Eye (tissue), 1 donor: Measurements from ENCODE around the gene ZNF716.
"Not testable (repeated sequence)": the region's sequence is repeated elsewhere in the genome, so short reads cannot be mapped to it uniquely, and the experiment has no call there.

Experiments
- DNase-seq: peaks from one replicate; pipeline ENCODE4 v3.0.0-alpha.2; 2015

Gene ZNF716

DNA sequence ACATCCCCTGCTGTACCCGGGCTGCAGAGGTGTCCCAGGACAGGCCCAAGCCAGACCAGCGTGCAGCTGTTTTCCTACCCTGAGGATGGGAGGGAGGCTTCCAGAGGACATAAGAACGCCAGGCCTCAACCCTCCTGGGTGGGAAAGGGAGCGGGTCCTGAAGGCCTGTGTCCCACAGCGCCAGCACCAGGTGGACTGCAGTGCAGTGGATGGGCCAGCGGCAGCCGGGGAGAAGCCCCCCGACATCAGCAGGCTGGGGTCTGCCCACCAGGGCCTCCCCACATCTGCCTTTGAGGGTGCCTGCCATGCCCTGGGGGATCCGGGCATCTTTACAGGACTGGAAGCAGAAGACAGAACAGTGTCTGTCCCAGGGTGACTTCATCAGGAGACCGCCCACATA, 22.8 kb upstream of the ZNF716 start:
- DNase-seq: no peak

DNA sequence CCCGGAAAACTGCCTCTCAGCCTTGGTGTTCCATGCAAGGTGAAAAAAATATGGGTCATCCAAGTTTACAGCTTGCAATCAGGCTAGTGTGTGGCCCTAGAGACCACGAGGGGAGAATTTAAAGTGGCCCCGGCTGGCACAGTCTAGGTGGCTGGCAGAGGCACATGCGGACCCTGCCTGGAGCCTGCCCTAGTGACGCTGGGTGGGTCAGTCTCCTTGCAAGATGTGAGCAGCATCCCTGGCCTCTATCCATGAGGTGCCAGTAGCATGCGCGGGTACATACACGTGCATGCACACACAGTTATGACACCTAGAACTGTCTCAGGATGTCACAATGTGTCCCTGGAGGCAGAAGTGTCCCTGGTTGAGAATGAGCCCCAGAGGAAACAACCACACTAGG, 22.4 kb upstream of the ZNF716 start:
- no peak for DNase-seq

DNA sequence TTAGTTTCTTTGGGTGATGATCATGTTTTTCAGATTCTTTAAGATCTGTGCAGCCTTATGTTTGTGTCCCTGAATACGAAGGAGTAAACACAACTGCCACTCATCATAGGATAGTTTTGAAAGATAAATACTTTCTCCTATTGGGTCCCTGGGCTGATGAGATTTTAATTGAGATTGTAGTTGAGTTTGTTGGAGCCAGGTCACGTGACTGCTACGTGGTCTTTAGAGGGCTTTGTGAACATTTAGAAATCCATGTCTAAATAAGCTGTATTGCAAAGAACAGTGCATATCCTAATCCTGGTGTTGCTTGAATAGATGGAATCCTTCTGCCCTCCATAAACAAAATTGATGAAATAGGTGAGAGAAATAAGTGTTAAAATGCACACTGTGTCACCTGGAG, 17.4 kb upstream of the ZNF716 start:
- no peak for DNase-seq

DNA sequence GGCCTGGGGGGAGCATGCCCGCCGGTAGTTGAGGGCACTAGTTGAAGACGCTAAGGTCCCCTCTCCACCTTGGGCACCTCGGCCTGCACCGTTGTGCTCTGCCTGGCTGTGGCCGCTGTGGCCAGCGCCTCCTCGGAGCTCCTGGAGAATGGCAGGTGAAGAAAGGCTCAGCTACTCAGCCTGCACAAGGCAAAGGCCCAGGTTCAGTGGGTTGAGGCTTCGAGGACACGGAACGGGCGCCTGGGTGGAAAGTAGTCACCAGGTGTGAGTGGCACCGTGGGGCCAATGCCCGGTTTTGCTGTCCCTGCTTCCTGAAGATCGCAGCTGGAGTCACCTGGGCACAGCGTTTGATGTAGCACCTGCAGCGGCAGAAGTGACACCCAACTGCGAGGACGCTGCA, 12.4 kb upstream of the ZNF716 start:
- DNase-seq: no peak

DNA sequence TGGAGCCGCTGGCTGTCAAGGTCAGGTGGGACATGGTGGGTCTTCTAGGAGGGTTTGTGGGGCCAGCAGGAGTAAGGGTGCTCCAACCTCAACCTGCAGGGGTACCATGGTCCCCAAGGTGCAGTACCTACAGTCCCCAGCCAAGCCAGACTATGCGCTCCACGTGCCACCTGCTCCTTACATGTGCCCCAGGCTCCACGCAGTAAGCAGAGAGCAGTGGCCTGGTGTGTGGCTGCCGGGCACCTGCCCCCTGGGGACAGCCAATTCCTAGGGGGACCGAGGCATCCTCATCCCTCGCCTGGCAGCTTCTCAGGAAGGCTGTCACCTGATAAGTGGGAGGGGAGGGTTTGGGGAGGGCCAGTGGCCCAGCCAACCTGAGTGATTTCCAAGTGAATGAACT, 11.7 kb upstream of the ZNF716 start:
- no peak for DNase-seq

DNA sequence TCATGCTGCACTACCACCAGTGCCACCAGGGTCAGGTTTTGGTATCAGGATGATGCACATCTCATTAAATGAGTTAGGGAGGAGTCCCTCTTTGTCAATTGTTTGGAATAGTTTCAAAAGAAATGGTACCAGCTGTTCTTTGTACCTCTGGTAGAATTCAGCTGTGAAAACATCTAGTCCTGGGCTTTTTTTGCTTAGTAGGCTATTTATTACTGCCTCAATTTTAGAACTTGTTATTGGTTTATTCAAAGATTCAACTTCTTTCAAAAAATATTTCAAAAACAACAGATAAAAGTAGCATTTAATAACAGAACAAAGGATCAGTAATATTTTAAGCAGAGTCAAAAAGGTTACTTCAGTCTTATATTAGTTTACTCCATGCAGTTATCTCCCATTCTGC, 6.4 kb upstream of the ZNF716 start:
- DNase-seq: no peak

DNA sequence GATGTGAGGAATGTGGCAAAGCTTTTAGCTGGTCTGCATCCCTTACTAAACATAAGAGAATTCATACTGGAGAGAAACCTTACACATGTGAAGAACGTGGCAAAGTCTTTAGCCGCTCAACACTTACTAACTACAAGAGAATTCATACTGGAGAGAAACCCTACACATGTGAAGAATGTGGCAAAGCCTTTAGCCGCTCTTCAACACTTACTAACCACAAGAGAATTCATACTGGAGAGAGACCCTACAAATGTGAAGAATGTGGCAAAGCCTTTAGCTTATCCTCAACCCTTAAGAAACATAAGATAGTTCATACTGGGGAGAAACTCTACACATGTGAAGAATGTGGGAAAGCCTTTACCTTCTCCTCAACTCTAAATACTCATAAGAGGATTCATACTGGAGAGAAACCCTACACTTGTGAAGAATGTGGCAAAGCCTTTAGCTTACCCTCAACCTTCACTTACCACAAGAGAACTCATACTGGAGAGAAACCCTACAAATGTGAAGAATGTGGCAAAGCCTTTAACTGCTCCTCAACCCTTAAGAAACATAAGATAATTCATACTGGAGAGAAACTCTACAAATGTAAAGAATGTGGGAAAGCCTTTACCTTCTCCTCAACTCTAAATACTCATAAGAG, 19.3 kb downstream of the ZNF716 start:
- not testable (repeated sequence) for DNase-seq

DNA sequence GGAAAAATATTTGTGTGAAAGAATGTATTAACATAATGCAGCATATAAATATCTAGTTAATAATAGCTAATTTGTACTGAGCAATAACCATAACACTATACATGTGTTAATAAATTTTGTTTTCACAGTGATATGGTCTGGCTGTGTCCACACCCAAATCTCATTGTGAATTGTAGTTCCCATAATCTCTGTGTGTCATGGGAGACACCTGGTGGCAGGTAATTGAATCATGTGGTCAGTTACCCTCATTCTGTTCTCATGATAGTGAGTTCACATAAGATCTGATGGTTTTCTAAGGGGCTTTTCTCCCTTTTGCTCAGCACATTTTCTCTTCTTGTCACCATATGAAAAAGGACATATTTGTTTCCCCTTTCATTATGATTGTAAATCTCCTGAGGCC, 30.3 kb downstream of the ZNF716 start:
- DNase-seq: not testable (repeated sequence)

DNA sequence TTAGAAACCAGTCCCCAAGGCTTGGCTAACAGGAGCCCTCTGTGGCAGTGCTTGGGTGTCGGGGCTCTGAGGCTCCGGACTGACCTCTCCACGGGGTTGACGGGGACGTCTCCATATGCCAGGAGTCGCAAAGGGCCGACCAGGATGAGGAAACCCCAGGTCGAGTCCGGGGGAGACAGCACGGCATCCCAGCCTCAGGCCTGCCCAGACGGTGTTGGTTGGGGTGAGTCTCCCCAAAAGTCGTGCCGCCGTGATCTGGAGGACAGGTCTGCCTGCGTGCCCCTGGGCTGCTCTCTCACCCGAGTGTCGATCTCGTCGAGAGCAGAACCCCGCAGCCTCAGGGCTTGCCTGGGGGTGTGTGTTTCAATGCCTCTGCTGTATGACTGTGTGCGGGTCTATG, 35.0 kb downstream of the ZNF716 start:
- DNase-seq: not testable (repeated sequence)

DNA sequence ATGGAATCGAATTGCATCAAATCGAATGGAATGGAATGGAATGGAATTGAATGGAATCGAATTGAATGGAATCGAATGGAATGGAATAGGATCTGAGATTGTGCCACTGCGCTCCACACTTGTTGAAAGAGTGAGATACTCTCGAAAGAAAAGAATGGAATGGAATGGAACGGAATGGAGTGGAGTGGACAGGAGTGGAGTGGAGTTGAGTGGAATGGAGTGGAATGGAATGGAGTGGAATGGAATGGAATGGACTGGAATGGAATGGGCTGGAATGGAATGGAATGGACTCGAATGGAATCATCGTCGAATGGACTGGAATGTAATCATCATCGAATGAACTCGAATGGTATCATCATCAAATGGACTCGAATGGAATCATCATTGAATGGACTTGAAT, 38.0 kb downstream of the ZNF716 start:
- no peak for DNase-seq

DNA sequence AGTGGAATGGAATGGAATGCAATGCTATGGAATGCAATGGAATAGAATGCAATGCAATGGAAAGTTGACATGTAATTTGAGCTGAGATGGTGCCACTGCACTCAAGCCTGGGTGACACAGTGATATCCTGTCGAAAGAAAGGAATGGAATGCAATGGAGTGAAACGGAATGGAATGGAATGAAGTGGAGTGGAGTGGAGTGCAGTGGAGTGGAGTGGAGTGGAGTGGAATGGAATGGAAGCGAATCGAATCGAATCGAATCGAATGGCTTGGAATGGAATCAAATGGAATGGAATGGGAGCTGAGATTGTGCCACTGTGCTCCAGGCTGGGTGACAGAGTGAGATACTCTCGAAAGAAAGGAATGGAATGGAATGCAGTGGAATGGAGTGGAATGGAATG, 45.1 kb downstream of the ZNF716 start:
- not testable (repeated sequence) for DNase-seq

DNA sequence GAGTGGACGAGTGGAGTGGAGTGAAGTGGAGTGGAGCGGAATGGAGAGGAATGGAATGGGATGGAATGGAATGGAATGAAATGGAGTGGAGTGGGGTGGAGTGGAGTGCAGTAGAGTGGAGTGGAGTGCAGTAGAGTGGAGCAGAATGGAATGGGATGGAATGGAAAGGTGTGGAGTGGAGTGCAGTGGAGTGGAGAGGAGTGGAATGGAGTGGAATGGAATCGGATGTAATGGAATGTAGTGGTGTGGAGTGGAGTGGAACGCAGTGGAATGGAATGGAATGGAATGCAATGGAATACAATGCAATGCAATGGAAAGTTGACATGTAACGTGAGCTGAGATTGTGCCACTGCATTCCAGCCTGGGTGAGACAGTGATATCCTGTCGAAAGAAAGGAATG, 46.4 kb downstream of the ZNF716 start:
- DNase-seq: no peak

DNA sequence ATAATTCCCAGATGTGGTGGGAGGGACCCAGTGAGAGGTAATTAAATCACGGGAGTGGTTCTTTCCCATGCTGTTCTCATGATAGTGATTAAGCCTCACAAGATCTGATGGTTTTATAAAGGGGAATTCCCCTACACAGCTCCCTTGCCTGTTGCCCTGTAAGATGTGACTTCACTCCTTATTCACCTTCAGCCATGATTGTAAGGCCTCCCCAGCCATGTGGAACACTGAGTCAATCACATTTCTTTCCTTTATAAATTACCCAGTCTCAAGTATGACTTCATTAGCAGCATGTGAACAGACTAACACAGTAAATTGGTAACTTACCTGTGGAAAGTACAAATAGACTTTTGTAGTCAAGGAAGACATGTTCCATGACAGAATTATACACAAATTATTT, 55.2 kb downstream of the ZNF716 start:
- no peak for DNase-seq
